ENCODE results near the gene STAG3.

Gene STAG3

GRCh38 chr7:100158229-100159098, 19.3 kb upstream of the STAG3 start, which contains the start of gene TRAPPC14:
Gene TRAPPC14, minus strand, starts transcription at chr7:100158723. Its CDS starts 224 bp downstream, at chr7:100158499.
- no CpG with 5 or more reads among the region's 87 CpGs for WGBS, 2 donors (ENCODE audit: extremely low coverage in 2 of 2, insufficient read length in 2 of 2, insufficient replicate concordance in 1 of 2)

DNA sequence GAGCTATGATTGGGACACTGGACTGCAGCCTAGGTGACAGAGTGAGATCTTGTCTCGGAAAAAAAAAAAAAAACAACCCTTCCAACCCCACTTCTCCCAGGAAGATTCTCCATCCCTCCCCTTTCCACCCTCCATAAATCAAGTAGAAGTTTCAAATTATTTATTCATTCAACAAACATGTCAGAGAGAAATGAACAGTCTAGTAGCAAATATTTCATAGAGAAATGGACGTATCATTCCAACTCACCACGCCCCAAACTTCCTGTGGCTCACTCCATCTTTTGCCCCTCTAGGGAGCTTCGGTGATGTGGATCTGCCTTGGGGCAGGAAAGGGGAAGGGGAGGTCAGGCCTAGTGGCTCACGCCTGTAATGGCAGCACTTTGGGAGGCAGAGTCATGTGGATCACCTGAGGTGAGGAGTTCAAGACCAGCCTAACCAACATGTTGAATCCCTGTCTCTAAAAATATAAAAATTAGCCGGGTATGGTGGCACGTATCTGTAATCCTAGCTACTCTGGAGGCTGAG, 18.6 kb upstream of the STAG3 start:
- Histone ChIP-seq H3K27ac (replicated peaks; ENCODE audit: low read length) (peak overlapping the region; percentile 63), H3K4ac (ENCODE audit: low read length) (no peak overlapping the region), H3K9me3 (replicated peaks in 1 of 2; ENCODE audit: control insufficient read depth in 2 of 2, insufficient read depth in 1 of 2, low read depth in 1 of 2, low read length in 2 of 2) (no peaks in the 10 kb centered on the region), H3K23ac (ENCODE audit: low read depth, low read length, poor library complexity) (no peak overlapping the region), H4K8ac (ENCODE audit: low read depth, low read length) (no peak overlapping the region), H3K18ac (ENCODE audit: low read length) (peak overlapping the region; percentile 24), H2AK5ac (ENCODE audit: low read depth, low read length) (no peak overlapping the region), H2BK5ac (ENCODE audit: low read length) (no peak overlapping the region), H3K9ac (ENCODE audit: low read depth, low read length, poor library complexity) (no peak overlapping the region), H2BK12ac (ENCODE audit: low read length) (no peak overlapping the region), H3K36me3 (replicated peaks in 1 of 2; ENCODE audit: control insufficient read depth in 2 of 2, insufficient read depth in 2 of 2, low read length in 2 of 2) (peaks cover 19 to 34% of the 10 kb centered on the region in 2 donors), H2BK120ac (ENCODE audit: low read depth, low read length) (no peak overlapping the region), H3K14ac (ENCODE audit: low read length) (no peak overlapping the region), H2AFZ (ENCODE audit: low read length) (peak overlapping the region; percentile 88), H3K4me1 (ENCODE audit: control insufficient read depth in 2 of 2, insufficient read depth in 1 of 2, low read depth in 1 of 2, low read length in 2 of 2) (peaks cover 5 to 11% of the 10 kb centered on the region in 2 donors), H3K4me3 (ENCODE audit: low read length in 2 of 2) (peak overlapping the region; percentile 16 to 87), H4K91ac (ENCODE audit: low read depth, low read length, poor library complexity) (no peak overlapping the region), H2BK15ac (ENCODE audit: low read length) (no peak overlapping the region), H3K27me3 (ENCODE audit: control insufficient read depth in 3 of 3, insufficient read depth in 3 of 3, low read depth in 1 of 3, low read length in 3 of 3) (no peaks in the 10 kb centered on the region), H3K79me1 (ENCODE audit: low read depth, low read length) (peaks cover 5% of the 10 kb centered on the region), H3K4me2 (ENCODE audit: insufficient read depth, low read length, poor library complexity, severe bottlenecking) (peak overlapping the region; percentile 92)
- no CpG with 5 or more reads among the region's 7 CpGs for WGBS, 2 donors (ENCODE audit: extremely low coverage in 2 of 2, insufficient read length in 2 of 2, insufficient replicate concordance in 1 of 2)
- no peak for DNase-seq (ENCODE audit: low spot score)

More at GRCh38 chr7:100158229-100159098, 19.3 kb upstream of the STAG3 start, which contains the start of gene TRAPPC14:
- H3K79me1 ChIP-seq (ENCODE audit: low read depth, low read length) = peaks cover 5% of the 10 kb centered on the region
- no peak within 1 kb of the TSS for H2BK12ac ChIP-seq (ENCODE audit: low read length)
- peak within 1 kb of the TSS; percentile 88 for H2AFZ ChIP-seq (ENCODE audit: low read length)
- DNase-seq (ENCODE audit: low spot score) = peak; percentile 87
- H2BK15ac ChIP-seq (ENCODE audit: low read length) = no peak within 1 kb of the TSS
- H3K9ac ChIP-seq (ENCODE audit: low read depth, low read length, poor library complexity) = peak within 1 kb of the TSS; percentile 89
- H2BK5ac ChIP-seq (ENCODE audit: low read length) = peak within 1 kb of the TSS; percentile 55
- H3K4ac ChIP-seq (ENCODE audit: low read length) = peak within 1 kb of the TSS; percentile 1
- no peak within 1 kb of the TSS for H4K91ac ChIP-seq (ENCODE audit: low read depth, low read length, poor library complexity)
- H3K9me3 ChIP-seq (replicated peaks in 1 of 2; ENCODE audit: control insufficient read depth in 2 of 2, insufficient read depth in 1 of 2, low read depth in 1 of 2, low read length in 2 of 2) = no peaks in the 10 kb centered on the region
- H3K27me3 ChIP-seq (ENCODE audit: control insufficient read depth in 3 of 3, insufficient read depth in 3 of 3, low read depth in 1 of 3, low read length in 3 of 3) = no peaks in the 10 kb centered on the region
- H3K18ac ChIP-seq (ENCODE audit: low read length) = peak within 1 kb of the TSS; percentile 86
- peak within 1 kb of the TSS; percentile 63 for H3K27ac ChIP-seq (replicated peaks; ENCODE audit: low read length)
- peak within 1 kb of the TSS; percentile 69 for H2AK5ac ChIP-seq (ENCODE audit: low read depth, low read length)
- H3K4me2 ChIP-seq (ENCODE audit: insufficient read depth, low read length, poor library complexity, severe bottlenecking) = peak within 1 kb of the TSS; percentile 92
- H3K14ac ChIP-seq (ENCODE audit: low read length) = no peak within 1 kb of the TSS
- peaks cover 5 to 11% of the 10 kb centered on the region in 2 donors for H3K4me1 ChIP-seq (ENCODE audit: control insufficient read depth in 2 of 2, insufficient read depth in 1 of 2, low read depth in 1 of 2, low read length in 2 of 2)
- no peak within 1 kb of the TSS for H2BK120ac ChIP-seq (ENCODE audit: low read depth, low read length)
- H3K36me3 ChIP-seq (replicated peaks in 1 of 2; ENCODE audit: control insufficient read depth in 2 of 2, insufficient read depth in 2 of 2, low read length in 2 of 2) = peaks cover 24 to 41% of the 10 kb centered on the region in 2 donors
- H4K8ac ChIP-seq (ENCODE audit: low read depth, low read length) = no peak within 1 kb of the TSS
- peak within 1 kb of the TSS; percentile 87 to 97 for H3K4me3 ChIP-seq (ENCODE audit: low read length in 2 of 2)
- peak within 1 kb of the TSS; percentile 87 for H3K23ac ChIP-seq (ENCODE audit: low read depth, low read length, poor library complexity)

GRCh38 chr7:100160067-100160466, 17.7 kb upstream of the STAG3 start:
- Histone ChIP-seq H3K4me2 (ENCODE audit: insufficient read depth, low read length, poor library complexity, severe bottlenecking) (no peak overlapping the region), H2BK15ac (ENCODE audit: low read length) (no peak overlapping the region), H3K36me3 (replicated peaks in 1 of 2; ENCODE audit: control insufficient read depth in 2 of 2, insufficient read depth in 2 of 2, low read length in 2 of 2) (peaks cover 17 to 25% of the 10 kb centered on the region in 2 donors), H2AFZ (ENCODE audit: low read length) (no peak overlapping the region), H3K9me3 (replicated peaks in 1 of 2; ENCODE audit: control insufficient read depth in 2 of 2, insufficient read depth in 1 of 2, low read depth in 1 of 2, low read length in 2 of 2) (no peaks in the 10 kb centered on the region), H3K9ac (ENCODE audit: low read depth, low read length, poor library complexity) (no peak overlapping the region), H3K4ac (ENCODE audit: low read length) (no peak overlapping the region), H3K4me1 (ENCODE audit: control insufficient read depth in 2 of 2, insufficient read depth in 1 of 2, low read depth in 1 of 2, low read length in 2 of 2) (peaks cover 5 to 11% of the 10 kb centered on the region in 2 donors), H4K91ac (ENCODE audit: low read depth, low read length, poor library complexity) (no peak overlapping the region), H3K18ac (ENCODE audit: low read length) (no peak overlapping the region), H3K14ac (ENCODE audit: low read length) (no peak overlapping the region), H2AK5ac (ENCODE audit: low read depth, low read length) (peak overlapping the region; percentile 29), H3K23ac (ENCODE audit: low read depth, low read length, poor library complexity) (no peak overlapping the region), H2BK12ac (ENCODE audit: low read length) (no peak overlapping the region), H3K27ac (replicated peaks; ENCODE audit: low read length) (no peak overlapping the region), H3K27me3 (ENCODE audit: control insufficient read depth in 3 of 3, insufficient read depth in 3 of 3, low read depth in 1 of 3, low read length in 3 of 3) (no peaks in the 10 kb centered on the region), H3K4me3 (ENCODE audit: low read length in 2 of 2) (no peak overlapping the region), H2BK5ac (ENCODE audit: low read length) (no peak overlapping the region), H4K8ac (ENCODE audit: low read depth, low read length) (no peak overlapping the region), H2BK120ac (ENCODE audit: low read depth, low read length) (no peak overlapping the region), H3K79me1 (ENCODE audit: low read depth, low read length) (peaks cover 5% of the 10 kb centered on the region)
- DNase-seq (ENCODE audit: low spot score) = no peak
- no CpG with 5 or more reads among the region's 18 CpGs for WGBS, 2 donors (ENCODE audit: extremely low coverage in 2 of 2, insufficient read length in 2 of 2, insufficient replicate concordance in 1 of 2)

- Histone ChIP-seq H3K4me1 (ENCODE audit: control insufficient read depth in 2 of 2, insufficient read depth in 1 of 2, low read depth in 1 of 2, low read length in 2 of 2) (peaks cover 13 to 14% of the 10 kb centered on the region in 2 donors), H3K79me1 (ENCODE audit: low read depth, low read length) (no peaks in the 10 kb centered on the region), H3K27ac (replicated peaks; ENCODE audit: low read length) (no peak overlapping the region), H4K91ac (ENCODE audit: low read depth, low read length, poor library complexity) (no peak overlapping the region), H4K8ac (ENCODE audit: low read depth, low read length) (peak overlapping the region; percentile 19), H3K27me3 (ENCODE audit: control insufficient read depth in 3 of 3, insufficient read depth in 3 of 3, low read depth in 1 of 3, low read length in 3 of 3) (peaks cover 0 to 18% (median 0%) of the 10 kb centered on the region in 3 experiments), H2BK12ac (ENCODE audit: low read length) (no peak overlapping the region), H3K36me3 (replicated peaks in 1 of 2; ENCODE audit: control insufficient read depth in 2 of 2, insufficient read depth in 2 of 2, low read length in 2 of 2) (no peaks in the 10 kb centered on the region), H3K4me3 (ENCODE audit: low read length in 2 of 2) (no peak overlapping the region), H3K4me2 (ENCODE audit: insufficient read depth, low read length, poor library complexity, severe bottlenecking) (no peak overlapping the region), H3K4ac (ENCODE audit: low read length) (no peak overlapping the region), H3K23ac (ENCODE audit: low read depth, low read length, poor library complexity) (no peak overlapping the region), H3K18ac (ENCODE audit: low read length) (no peak overlapping the region), H2BK5ac (ENCODE audit: low read length) (no peak overlapping the region), H3K9me3 (replicated peaks in 1 of 2; ENCODE audit: control insufficient read depth in 2 of 2, insufficient read depth in 1 of 2, low read depth in 1 of 2, low read length in 2 of 2) (no peaks in the 10 kb centered on the region), H3K9ac (ENCODE audit: low read depth, low read length, poor library complexity) (no peak overlapping the region), H2AFZ (ENCODE audit: low read length) (no peak overlapping the region), H2BK15ac (ENCODE audit: low read length) (no peak overlapping the region), H2AK5ac (ENCODE audit: low read depth, low read length) (peak overlapping the region; percentile 94), H2BK120ac (ENCODE audit: low read depth, low read length) (no peak overlapping the region), H3K14ac (ENCODE audit: low read length) (no peak overlapping the region)
- WGBS, 2 donors (ENCODE audit: extremely low coverage in 2 of 2, insufficient read length in 2 of 2, insufficient replicate concordance in 1 of 2) = no CpG with 5 or more reads among the region's 6 CpGs
- DNase-seq (ENCODE audit: low spot score) = no peak
Observed at GRCh38 chr7:100163006-100163531, 14.6 kb upstream of the STAG3 start.
